Upper lobe of left lung (tissue), 4 donors: ENCODE measurements around the gene PDRG1.

Experiments used
- EP300 ChIP-seq, 4 donors: sonication (generic); formaldehyde crosslinking; IDR thresholded peaks; one replicate each; pipeline ENCODE4 v1.5.1; 2017; ENCODE audit warnings: antibody characterized with exemption in 4 of 4, control low read depth in 2 of 4
- TF ChIP-seq, protein P1 (sequence below), 6 experiments: fragments of 450-650 bp in 4 of 6; fragments of 200-600 bp in 2 of 6; sonication (generic) in 2 of 6; IDR thresholded peaks; one replicate each; pipeline ENCODE4 v1.5.1; 2016 to 2019; ENCODE audit warnings: antibody characterized with exemption in 6 of 6

- TF ChIP-seq, protein P1, sequence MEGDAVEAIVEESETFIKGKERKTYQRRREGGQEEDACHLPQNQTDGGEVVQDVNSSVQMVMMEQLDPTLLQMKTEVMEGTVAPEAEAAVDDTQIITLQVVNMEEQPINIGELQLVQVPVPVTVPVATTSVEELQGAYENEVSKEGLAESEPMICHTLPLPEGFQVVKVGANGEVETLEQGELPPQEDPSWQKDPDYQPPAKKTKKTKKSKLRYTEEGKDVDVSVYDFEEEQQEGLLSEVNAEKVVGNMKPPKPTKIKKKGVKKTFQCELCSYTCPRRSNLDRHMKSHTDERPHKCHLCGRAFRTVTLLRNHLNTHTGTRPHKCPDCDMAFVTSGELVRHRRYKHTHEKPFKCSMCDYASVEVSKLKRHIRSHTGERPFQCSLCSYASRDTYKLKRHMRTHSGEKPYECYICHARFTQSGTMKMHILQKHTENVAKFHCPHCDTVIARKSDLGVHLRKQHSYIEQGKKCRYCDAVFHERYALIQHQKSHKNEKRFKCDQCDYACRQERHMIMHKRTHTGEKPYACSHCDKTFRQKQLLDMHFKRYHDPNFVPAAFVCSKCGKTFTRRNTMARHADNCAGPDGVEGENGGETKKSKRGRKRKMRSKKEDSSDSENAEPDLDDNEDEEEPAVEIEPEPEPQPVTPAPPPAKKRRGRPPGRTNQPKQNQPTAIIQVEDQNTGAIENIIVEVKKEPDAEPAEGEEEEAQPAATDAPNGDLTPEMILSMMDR (IDR thresholded peaks at IDR 0.05), result no peak
- no peak for TF ChIP-seq EP300 (IDR thresholded peaks at IDR 0.05)
These were observed 35.9 kb upstream of the PDRG1 start for GRCh38 chr20:31987744-31988143.
